ENCODE measurements around the gene STIM1. TPM values are rescaled to one million over a fixed set of nuclear protein-coding genes. Genes with fewer than 3 reads are reported as not detected.
"Not testable (repeated sequence)": the region's sequence is repeated elsewhere in the genome, so short reads cannot be mapped to it uniquely, and the experiment has no call there.

Gene STIM1
- 30.8 TPM for total RNA-seq

DNA sequence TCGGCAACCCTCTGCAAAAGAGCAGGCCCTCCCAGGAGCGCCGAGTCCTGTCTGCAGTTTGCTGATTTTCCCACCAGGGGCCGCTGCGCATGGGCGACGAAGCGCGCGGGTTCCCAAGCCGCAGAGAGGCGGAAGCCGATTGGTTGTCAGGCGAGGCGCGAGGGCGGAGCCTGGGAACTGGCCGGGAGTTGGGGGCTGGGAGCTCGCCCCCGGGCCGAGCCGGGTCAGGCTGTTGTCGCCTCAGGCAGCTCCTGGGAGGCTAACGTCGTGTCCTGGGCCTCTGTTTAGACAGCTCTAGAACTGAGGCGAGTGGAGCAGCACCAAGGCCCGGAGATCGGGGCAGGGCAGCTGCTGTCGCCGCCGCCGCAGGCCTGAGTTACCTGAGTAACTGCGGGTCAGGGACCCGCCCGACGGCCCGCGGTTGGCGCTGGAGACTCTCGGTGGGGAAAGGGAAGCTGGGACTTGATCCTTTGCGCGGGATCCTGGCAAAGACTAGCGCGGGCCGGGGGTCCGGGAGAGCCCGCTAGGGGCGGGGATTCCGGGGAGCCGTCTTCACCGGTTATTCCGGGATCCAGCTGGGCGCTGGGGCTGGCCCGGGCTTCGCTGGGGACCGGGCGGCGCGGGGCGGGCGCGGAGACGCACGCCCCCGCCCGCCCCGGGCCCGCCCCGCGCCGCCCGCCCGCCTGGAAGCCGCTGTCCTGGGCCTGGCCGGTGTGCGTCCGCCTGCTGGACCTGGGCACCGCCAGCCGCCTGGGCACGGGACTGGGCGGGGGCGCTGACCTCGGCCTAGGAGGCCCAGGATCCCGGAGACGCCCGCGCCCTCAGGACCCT lies at the start of gene STIM1:
Gene STIM1, plus strand, starts transcription at position 688 of the 831 bp plus-strand sequence. CDS start 607 bp downstream, outside the sequence.
- DNase-seq = peak; percentile 96

DNA sequence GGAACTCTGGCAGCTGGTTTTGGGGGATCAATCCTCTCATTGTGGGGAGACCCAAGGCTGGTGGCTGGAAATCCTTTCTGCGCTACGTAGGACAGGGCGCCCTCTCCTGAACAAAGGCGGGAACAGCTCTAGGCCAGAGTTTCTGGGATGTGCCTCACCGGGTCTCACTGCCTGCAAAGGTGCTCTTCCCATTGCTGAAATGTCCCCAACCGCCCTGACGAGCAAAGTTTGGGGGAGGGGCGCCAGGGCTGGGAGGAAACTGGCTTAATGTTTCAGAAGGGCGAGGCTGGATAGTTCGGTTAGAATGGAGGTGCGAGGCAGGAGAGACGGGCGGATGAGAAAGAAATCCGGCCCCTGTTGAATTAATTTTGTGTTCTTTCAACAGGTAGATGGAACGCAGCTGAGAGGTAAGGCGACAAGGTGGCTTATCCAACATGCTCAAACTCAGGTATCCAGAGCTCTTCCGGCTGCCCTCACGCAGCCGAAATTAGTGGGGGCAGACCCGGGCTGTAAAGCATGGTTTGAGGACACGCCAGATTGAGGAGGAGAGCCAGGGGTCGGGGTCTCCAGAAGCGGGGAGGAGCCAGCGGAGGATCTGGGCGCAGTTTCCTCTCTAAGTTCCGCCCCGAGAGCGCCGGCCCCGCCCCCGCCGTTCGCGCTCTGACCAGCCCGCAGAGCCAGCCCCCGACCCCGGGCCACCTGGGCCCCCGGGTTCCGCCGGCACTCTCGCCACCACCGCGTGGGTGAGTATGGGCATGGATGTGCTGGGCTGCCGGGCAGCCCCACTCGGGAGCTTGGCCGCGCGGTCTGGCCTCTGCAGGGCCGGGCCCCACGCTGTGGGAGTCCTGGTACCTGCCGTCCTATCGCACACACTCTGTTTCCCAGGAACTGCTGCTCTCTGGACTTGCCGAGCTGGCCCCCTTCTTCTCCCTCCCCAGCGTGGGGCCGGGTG lies 47.3 kb upstream of the STIM1 start, which contains the start of gene PGAP2:
Gene PGAP2, plus strand, starts transcription at position 652 of the 952 bp plus-strand sequence. CDS start 2,700 bp downstream, outside the sequence.
- no peak for DNase-seq

DNA sequence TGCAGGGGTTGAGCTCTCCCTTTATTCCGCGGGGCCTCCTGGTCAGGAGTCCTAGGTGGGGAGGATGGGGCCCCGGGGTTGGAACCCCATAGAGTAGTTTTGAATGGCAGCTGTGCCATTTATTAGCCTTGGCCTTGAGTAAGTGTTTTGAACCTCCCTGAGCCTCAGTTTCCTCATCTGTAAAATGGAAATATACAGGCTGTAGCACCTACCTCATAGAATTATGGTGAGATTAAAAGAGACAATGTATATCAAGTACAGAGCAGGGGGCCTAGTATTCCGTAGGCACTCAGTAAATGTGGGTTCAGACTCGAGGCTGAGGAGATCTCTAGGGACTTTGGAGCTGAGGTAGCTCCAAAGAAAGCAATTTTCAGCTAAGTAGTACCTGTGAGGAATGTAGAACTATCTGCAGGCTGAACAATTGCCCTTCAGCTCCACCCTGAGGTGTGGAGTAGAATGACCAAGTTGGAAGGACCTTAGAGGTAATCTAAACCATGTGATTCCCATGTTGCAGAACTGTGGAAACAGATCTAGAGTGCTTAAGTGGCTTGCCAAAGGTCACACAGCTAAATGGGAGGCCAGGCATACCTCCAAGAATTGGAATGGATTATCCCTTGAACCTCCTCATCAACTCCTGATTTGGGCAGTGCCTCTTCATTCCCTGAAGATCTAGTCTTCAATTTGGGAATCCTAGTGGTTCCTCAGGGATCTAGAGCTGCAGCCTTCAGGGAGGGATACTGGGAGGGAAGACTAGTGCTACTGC lies 46.4 kb upstream of the STIM1 start:
- no peak for DNase-seq

DNA sequence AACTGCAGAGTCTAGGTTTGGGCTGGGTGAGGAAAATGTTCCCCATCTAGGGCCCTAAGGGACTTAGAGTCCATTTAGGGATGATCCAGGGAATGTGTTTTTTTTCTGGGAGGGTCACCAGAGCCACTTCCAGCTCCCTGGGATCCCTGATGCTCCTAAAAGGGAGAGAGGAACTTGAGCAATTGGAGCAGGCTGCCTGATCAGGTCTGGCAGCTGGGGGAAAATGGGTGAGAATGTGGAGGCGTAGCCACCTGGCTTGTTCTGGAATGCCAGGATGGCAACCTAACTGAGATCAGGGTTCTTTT lies 45.9 kb upstream of the STIM1 start:
- DNase-seq = no peak

DNA sequence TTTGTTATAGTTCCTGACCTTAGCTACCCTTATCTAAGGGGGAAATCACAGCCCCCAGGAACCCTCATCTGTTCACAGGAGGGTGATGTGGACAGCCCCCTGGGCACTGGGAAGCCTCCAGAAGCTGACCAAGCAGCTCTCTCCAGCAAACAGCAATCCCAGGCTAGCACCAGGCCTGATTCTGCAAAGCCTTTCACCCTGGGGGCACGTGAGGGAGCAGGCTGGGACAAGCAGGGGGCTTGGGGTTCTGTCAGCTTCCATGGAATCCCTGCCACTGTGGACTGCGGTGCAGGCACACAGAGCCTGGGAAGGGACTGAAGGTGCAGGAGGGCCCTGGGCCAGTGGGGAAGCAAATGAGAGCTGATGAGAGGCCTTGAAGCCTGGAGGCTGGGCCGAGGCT lies 45.0 kb upstream of the STIM1 start:
- DNase-seq = no peak

DNA sequence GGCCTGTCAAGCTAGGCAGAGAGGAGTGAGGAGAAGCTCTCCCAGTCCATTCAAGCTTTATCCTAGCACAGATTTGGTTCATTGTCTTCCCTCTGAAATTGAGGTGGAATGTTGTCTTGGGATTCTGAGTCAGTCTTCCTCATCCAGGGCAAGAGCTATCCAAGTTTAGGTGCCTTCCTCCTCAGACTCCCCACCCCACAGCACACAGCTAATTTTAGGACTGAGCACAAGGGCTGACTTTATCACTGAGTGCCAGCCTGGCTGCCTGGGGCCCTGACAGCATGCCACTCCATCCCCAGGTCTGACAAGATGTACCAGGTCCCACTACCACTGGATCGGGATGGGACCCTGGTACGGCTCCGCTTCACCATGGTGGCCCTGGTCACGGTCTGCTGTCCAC lies 44.5 kb upstream of the STIM1 start:
- no peak for DNase-seq

DNA sequence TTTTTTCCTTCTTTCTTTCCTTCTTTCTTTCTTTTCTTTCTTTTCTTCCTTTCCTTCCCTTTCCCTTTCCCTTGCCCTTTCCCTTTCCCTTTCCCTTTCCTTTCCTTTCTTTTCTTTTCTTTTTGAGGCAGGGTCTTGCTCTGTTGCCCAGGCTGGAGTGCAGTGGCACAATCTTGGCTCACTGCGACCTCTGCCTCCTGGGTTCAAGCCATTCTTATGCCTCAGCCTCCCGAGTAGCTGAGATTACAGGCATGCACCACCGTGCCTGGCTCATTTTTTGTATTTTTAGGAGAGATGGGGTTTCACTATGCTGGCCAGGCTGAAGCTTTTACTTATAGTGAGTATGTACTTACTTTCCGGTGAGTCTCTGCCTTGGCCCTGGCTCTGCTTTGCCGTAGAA lies 40.6 kb upstream of the STIM1 start:
- not testable (repeated sequence) for DNase-seq

DNA sequence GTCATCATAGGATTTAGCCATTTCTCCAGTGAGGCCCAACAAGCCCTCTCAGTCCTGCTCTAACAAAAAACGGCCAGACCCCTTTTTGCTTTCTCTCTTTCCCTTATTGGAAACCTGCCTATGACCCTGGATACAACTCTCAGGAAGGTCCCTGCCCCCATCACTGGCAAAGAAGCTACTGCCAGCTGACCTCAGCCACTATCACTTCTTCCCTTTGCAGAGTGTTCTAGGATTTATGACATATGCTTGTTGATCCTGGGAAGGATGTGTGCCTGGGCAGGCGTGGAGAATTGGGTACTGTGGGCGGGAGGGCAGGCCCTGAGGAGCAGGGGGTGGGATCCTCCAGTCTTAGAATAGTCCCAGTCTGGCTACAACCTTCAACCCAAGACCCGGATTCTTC lies 39.6 kb upstream of the STIM1 start:
- DNase-seq = no peak

DNA sequence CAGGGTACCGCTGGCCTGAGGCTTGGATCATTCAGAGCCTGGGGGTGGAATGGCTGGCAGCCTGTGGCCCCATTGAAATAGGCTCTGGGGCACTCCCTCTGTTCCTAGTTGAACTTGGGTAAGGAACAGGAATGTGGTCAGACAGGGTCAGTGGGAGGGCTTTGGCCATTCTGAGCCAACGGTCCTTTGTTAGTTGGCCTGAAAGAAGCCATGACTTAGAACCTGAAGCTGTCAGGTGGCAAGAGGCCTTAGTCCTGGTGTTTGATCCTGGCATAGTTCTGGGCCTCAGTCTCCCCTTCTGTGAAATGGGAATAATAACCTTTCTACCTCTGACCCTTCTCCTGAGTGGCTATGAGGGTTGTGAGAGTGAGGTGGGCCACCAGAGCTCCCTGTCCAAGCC lies 38.8 kb upstream of the STIM1 start:
- no peak for DNase-seq

DNA sequence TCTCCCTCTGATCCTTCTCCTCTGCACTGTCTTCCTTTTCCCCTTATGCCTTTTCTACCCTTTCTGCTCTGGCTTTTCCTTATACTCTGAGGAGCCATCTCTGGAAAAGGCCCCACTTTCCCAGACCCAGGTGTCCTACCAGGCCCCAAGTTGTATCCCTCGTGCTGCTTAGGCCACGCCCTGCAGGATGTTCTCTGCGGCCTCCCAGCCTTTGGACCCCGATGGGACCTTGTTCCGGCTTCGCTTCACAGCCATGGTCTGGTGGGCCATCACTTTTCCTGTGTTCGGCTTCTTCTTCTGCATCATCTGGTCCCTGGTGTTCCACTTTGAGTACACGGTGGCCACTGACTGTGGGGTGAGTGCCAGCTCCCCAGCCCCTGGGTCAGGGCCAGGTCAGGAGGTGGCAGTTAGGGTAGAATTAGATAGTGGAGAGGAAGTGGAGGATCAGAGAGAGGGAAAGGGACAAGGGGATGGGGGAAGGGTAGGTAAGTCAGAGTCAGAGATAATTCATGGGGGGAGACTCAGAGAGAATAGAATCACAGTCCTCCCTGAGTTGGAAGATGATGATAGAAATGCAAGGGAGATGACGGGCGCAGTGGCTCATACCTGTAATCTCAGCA lies 38.2 kb upstream of the STIM1 start:
- no peak for DNase-seq

DNA sequence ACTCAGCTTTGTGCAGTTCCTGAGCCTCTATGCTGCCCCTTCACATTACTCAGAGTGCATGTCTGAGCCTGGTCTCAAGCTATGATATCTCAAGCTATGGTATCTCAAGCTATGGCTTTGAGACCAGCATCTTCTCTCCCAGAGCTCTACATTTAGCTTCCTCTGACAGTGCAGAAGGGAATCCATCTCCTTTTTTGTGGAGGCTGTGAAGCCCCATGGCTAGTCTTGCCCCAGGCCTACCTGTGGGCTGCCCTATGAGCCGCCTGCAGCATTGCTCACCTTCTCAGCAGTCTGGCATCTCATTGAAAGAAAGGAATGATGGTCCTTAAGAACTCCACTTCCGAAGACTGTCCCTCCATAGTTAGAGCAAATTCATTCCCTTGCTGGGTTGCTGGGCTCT lies 34.5 kb upstream of the STIM1 start:
- DNase-seq = no peak

DNA sequence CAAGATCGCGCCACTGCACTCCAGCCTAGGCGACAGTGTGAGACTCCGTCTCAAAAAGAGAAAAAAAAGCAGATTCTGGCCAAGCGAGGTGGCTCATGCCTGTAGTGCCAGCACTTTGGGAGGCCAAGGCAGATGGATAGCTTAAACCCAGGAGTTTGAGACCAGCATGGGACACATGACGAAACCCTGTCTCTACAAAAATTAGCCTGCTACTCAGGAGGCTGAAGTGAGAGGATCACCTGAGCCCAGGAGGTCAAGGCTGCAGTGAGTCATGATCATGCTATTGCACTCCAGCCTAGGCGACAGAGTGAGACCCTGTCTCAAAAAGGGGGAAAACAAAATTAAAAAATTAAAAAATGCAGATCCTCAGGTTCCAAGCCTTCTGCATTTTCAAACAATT lies 33.2 kb upstream of the STIM1 start:
- no peak for DNase-seq

DNA sequence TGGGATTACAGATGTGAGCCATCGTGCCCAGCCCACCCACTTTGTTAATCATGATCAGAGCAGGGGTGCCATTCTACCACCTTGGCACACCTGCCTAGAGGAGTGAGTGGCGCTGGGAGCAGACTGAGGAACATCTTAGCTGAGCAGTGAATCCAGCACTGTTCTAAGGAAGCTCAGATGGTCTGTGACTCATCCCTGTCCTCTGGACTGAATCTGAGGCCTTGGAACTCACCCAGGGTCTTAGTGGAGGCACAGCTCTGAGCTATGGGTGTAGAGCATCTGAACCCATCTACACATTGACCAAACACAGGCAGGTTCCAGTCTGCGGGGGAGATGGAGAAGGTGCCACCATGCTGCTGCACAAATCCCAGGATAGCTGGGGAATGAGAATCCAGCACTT lies 32.2 kb upstream of the STIM1 start:
- no peak for DNase-seq

DNA sequence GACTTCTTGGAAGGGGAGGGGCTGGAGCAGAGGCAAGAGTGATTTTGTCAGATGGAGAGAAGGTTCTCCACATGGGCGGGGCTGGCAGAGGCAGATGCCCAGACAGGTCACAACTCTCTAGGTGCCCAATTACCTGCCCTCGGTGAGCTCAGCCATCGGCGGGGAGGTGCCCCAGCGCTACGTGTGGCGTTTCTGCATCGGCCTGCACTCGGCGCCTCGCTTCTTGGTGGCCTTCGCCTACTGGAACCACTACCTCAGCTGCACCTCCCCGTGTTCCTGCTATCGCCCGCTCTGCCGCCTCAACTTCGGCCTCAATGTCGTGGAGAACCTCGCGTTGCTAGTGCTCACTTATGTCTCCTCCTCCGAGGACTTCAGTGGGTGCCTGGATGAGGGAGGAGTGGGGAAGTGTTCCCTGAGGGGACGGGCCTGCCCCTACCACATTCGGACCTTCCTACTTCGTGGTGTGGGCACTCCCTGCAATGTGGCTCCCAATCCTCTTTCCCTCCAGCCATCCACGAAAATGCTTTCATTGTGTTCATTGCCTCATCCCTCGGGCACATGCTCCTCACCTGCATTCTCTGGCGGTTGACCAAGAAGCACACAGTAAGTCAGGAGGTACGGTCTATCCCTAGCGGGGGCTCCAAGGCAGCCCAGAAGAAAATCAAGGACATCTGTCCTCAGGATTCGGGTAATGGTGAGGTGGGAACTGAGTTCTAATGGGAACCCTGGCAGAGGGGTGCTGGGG lies 31.5 kb upstream of the STIM1 start:
- no peak for DNase-seq

DNA sequence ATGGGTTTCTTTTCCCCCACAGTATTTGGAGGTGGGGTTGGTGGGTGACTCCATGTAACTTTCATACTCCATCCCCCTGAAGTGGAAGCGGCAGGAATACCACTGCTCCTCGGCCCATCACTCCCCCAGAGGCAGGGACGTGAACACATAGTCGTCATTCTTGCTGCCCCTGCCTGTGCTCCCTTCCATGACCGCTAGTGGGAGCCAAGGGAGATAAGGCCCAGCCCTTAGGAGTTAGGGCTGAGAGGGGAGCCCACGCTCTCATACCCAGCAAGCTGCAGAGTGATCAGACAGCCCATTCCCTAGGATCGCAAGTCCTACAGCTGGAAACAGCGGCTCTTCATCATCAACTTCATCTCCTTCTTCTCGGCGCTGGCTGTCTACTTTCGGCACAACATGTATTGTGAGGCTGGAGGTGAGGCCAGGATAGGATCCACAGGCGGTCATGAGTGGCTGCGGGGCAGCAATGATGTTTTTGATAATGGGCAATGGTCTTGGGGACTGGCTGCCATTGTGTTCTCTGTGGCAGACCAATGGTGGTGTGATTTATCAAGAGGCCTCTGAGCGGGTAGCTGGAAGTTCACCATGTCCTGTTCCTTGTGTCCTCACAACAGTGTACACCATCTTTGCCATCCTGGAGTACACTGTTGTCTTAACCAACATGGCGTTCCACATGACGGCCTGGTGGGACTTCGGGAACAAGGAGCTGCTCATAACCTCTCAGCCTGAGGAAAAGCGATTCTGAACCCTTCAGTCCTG lies 30.6 kb upstream of the STIM1 start:
- DNase-seq = no peak

DNA sequence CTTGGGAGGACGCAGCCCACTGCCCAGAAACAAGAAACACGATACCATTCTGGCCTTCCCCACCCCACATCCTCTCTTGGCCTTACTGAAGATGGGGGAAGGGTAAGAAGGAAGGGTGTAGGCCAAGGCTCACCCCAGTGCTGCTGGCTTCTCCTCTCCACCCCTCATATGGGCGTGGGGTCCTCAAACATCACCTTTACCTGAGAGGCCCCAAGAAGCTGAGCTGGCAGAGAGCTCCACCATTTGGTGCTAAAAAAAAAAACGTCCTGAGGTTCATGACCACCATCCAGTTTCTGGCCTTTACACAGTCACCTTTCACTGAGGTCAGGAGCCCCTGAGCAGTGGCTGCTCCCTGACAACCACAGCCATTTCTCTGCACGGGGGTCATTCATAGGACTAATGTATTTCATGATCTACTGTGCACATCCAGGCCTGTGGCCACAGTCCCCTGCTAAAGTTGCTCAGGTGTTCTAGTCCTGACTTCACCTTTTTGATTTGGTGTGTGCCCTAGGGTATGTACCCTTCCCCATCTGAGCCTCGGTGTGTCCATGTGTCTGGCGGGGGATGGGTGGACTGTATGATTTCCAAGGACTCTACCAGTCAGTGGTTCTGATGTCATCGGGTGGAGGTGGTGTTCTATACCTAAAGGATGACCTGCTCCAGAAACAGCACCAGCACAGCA lies 29.9 kb upstream of the STIM1 start:
- no peak for DNase-seq

DNA sequence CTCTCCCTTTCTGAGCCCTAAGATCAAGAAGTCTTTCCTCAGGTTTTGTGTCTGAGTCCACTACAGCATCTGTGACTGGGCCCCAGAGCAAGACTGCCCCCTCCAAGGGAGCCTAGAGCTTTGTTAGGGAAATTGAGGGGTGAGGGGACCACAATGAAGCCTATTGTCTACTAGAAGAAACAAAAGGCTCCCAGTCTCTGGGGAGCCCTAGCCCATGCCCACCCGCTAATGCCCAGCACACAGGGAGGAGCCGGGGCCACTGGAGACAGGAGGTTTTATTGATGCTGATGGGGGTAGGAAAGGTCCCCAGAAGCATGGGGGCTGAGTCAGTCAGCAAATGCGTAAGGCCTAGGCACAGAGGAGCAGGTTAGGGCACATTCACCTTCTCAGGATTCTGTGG lies 28.7 kb upstream of the STIM1 start:
- DNase-seq = no peak

DNA sequence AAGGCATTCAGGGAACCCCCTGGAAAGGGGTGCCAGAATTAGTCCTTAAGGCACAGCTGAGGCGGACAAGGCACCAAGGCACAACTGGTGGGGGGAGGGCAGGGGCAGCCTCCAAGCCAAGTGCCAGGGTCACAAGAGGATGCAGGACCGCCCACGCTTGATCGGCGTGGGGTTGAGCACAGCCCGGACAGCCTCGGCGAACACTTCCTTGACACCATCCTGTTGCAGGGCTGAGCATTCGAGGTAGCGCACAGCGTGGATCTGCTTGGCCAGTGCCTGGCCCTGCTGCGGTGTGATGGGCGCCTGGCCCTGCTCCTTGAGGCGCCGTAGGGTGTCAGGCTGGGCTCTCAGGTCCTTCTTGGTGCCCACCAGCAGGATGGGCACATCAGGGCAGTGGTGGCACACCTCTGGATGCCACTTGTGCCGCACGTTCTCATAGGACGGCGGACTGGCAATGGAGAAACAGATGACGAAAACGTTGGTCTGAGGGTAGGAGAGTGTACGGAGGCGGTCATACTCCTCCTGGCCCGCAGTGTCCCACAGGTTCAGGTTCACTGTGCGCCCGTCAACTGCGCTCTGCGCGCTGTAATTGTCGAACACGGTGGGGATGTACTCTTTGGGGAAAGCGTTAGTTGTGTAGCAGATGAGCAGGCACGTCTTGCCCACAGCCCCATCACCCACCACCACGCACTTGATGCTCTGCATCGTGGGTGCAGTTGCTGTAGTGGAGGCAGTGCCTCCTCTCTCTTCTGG lies 27.9 kb upstream of the STIM1 start:
- no peak for DNase-seq

DNA sequence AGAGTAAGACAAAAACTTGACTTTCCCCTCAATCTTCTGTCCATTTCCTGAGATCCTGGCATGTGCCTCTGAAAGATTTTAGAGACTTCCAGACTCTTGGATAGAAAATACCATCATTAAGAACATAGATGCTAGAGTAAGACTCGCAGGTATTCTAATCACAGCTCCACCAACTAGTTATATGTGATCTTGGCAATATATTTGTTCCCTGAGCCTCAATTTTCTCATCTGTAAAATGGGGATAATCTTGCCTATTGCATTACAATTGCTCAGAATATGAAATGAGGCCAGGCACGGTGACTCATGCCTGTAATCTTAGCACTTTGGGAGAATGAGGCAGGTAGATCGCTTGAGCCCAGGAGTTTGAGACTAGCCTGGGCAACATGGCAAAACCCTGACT lies 25.4 kb upstream of the STIM1 start:
- no peak for DNase-seq
